HG03342 (cell line): ENCODE results near the gene PGLYRP1.

ENCODE experiments used
- ATAC-seq: cut with Tn5 transposase; IDR thresholded peaks from one replicate; pipeline ENCODE4 v1.9.1; 2021; ENCODE audit warnings: mild to moderate bottlenecking, moderate library complexity; ENCODE audit not compliant: unreplicated experiment

Gene PGLYRP1

GRCh38 chr19:45971260-45971902 lies 51.5 kb downstream of the PGLYRP1 start:
- ATAC-seq, result no peak

- no peak for ATAC-seq
Observed at GRCh38 chr19:45969676-45970075, 53.2 kb downstream of the PGLYRP1 start.
